ENCODE measurements around the gene RNF215.

DNA sequence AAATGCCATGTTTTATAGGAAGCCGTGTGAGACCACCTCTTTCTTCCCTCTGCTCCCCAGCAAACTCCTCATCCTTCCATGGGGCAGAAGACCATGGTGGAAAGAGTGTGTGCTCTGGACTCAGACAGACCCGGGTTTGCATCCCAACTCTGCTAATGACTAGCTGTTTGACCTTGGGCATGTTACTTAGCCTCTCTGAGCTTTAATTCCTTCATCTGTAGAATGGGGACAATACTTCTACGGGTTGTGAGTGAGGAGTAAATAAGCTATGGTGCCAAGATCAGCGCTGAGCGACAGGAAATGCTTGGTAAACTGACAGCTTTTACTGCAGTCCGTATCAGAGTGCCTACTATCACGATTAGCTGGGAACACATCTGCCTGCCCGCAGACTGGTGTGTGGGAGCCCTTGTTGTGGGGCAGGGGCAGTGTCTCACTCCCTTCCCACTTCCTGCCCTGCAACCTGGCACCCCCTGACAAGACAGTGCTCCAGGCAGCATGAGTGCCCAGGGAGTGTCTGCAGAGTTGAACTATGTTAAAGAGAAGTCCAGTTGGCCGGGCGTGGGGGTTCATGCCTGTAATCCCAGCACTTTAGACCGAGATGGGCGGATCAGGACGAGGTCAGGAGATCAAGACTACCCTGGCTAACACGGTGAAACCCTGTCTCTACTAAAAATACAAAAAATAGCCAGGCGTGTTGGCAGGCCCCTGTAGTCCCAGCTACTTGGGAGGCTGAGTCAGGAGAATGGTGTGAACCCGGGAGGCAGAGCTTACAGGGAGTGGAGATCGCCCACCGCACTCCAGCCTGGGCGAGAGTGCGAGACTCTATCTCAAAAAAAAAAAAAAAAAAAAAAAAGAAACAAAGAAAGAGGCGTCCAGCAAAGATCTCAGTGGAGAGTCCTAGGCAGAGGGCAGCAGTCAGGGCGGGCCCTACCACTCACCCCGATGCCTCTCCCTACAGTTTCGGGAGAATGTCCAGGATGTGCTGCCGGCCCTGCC lies 11.8 kb upstream of the RNF215 start:
- TF ChIP-seq, protein P1, sequence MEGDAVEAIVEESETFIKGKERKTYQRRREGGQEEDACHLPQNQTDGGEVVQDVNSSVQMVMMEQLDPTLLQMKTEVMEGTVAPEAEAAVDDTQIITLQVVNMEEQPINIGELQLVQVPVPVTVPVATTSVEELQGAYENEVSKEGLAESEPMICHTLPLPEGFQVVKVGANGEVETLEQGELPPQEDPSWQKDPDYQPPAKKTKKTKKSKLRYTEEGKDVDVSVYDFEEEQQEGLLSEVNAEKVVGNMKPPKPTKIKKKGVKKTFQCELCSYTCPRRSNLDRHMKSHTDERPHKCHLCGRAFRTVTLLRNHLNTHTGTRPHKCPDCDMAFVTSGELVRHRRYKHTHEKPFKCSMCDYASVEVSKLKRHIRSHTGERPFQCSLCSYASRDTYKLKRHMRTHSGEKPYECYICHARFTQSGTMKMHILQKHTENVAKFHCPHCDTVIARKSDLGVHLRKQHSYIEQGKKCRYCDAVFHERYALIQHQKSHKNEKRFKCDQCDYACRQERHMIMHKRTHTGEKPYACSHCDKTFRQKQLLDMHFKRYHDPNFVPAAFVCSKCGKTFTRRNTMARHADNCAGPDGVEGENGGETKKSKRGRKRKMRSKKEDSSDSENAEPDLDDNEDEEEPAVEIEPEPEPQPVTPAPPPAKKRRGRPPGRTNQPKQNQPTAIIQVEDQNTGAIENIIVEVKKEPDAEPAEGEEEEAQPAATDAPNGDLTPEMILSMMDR (IDR thresholded peaks at IDR 0.05): no peak
- no peak for TF ChIP-seq POLR2AphosphoS5 (IDR thresholded peaks at IDR 0.05)
- TF ChIP-seq POLR2A (IDR thresholded peaks at IDR 0.05): no peak

All from breast epithelium (tissue), 3 donors.